ENCODE measurements around the gene MYBBP1A. TPM values are rescaled to one million over a fixed set of nuclear protein-coding genes. Genes with fewer than 3 reads are reported as not detected.

The MYBBP1A gene
- total RNA-seq, 1 donor from 2014 or later: 110 TPM

GRCh38 chr17:4549781-4550533 lies 5.2 kb downstream of the MYBBP1A start:
- DNase-seq (ENCODE audit: low spot score): no peak

- DNase-seq (ENCODE audit: low spot score): no peak
Observed at GRCh38 chr17:4548721-4549531, 6.3 kb downstream of the MYBBP1A start.

- no peak for DNase-seq (ENCODE audit: low spot score)
Observed at GRCh38 chr17:4548061-4548461, 7.1 kb downstream of the MYBBP1A start.

- DNase-seq (ENCODE audit: low spot score): no peak
Observed at GRCh38 chr17:4547118-4547906, 7.9 kb downstream of the MYBBP1A start.

- DNase-seq (ENCODE audit: low spot score): no peak
Observed at GRCh38 chr17:4545217-4545951, 9.8 kb downstream of the MYBBP1A start.

GRCh38 chr17:4544951-4545216 lies 10.3 kb downstream of the MYBBP1A start:
- no peak for DNase-seq (ENCODE audit: low spot score)

GRCh38 chr17:4544135-4544950 lies 10.8 kb downstream of the MYBBP1A start:
- no peak for DNase-seq (ENCODE audit: low spot score)

- no peak for DNase-seq (ENCODE audit: low spot score)
Observed at GRCh38 chr17:4543557-4544026, 11.6 kb downstream of the MYBBP1A start.

- no peak for DNase-seq (ENCODE audit: low spot score)
Observed at GRCh38 chr17:4542726-4543191, 12.4 kb downstream of the MYBBP1A start.

- DNase-seq (ENCODE audit: low spot score): no peak
Observed at GRCh38 chr17:4542003-4542725, 13.0 kb downstream of the MYBBP1A start.

GRCh38 chr17:4541328-4542002 lies 13.7 kb downstream of the MYBBP1A start:
- DNase-seq (ENCODE audit: low spot score): no peak

GRCh38 chr17:4540687-4541327 lies 14.4 kb downstream of the MYBBP1A start:
- no peak for DNase-seq (ENCODE audit: low spot score)

GRCh38 chr17:4540224-4540651 lies 14.9 kb downstream of the MYBBP1A start:
- no peak for DNase-seq (ENCODE audit: low spot score)

- no peak for DNase-seq (ENCODE audit: low spot score)
Observed at GRCh38 chr17:4539576-4540223, 15.5 kb downstream of the MYBBP1A start.

GRCh38 chr17:4539025-4539424 lies 16.2 kb downstream of the MYBBP1A start:
- no peak for DNase-seq (ENCODE audit: low spot score)

- DNase-seq (ENCODE audit: low spot score): no peak
Observed at GRCh38 chr17:4538236-4539002, 16.8 kb downstream of the MYBBP1A start.

GRCh38 chr17:4537451-4538235 lies 17.5 kb downstream of the MYBBP1A start:
- no peak for DNase-seq (ENCODE audit: low spot score)
